ENCODE results near the gene APOL6. TPM values are rescaled to one million over a fixed set of nuclear protein-coding genes. Genes with fewer than 3 reads are reported as not detected.

Gene APOL6
- total and polyA plus RNA-seq, 2 donors from 2014 or later: 5.5 to 30.2 TPM

DNA sequence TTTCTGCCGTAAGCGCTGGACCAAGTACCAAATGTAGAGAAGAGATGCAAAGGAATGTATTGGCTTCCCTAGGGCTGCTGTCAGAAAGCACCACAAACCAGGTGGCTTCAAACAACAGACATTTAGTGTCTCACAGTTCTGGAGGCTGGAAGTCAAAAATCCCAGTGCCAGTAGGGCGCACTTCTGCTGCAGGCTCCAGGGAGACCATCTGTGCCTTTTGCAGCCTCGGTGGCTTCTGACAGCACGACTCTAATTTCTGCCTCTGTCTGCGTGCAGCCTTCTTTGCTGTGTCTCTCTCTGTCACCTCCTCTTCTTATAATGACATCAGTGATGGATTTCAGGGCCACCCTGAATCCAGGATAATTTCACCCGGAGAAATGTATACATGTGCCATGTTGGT lies 2.8 kb downstream of the APOL6 start:
- DNase-seq (no peak), FAIRE-seq (no peak)
- H3K4me3 ChIP-seq (ENCODE audit: low read length in 3 of 3): no peak overlapping the region
- H3K27me3 ChIP-seq (ENCODE audit: control insufficient read depth, insufficient read depth, low read length): no peaks in the 10 kb centered on the region
- H3K9ac ChIP-seq (ENCODE audit: low read length in 3 of 3): no peak overlapping the region
- H3K36me3 ChIP-seq (ENCODE audit: control insufficient read depth in 2 of 3, insufficient read depth in 3 of 3, low read length in 3 of 3): no peaks in the 10 kb centered on the region
- peaks cover 0 to 9% (median 9%) of the 10 kb centered on the region in 3 donors for H3K4me1 ChIP-seq (ENCODE audit: control insufficient read depth in 2 of 3, insufficient read depth in 2 of 3, low read depth in 1 of 3, low read length in 3 of 3)
- no peaks in the 10 kb centered on the region for H3K9me3 ChIP-seq (ENCODE audit: control insufficient read depth in 2 of 3, insufficient read depth in 1 of 3, low read length in 3 of 3)
- intact Hi-C loops (cut with DNase I): no loop called here
- no peak overlapping the region for H3K27ac ChIP-seq (ENCODE audit: low read depth in 2 of 2, low read length in 2 of 2)
- TF ChIP-seq, protein P1, sequence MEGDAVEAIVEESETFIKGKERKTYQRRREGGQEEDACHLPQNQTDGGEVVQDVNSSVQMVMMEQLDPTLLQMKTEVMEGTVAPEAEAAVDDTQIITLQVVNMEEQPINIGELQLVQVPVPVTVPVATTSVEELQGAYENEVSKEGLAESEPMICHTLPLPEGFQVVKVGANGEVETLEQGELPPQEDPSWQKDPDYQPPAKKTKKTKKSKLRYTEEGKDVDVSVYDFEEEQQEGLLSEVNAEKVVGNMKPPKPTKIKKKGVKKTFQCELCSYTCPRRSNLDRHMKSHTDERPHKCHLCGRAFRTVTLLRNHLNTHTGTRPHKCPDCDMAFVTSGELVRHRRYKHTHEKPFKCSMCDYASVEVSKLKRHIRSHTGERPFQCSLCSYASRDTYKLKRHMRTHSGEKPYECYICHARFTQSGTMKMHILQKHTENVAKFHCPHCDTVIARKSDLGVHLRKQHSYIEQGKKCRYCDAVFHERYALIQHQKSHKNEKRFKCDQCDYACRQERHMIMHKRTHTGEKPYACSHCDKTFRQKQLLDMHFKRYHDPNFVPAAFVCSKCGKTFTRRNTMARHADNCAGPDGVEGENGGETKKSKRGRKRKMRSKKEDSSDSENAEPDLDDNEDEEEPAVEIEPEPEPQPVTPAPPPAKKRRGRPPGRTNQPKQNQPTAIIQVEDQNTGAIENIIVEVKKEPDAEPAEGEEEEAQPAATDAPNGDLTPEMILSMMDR (IDR thresholded peaks at IDR 0.05; ENCODE audit: borderline replicate concordance, extremely low read depth, insufficient read depth): no peak

DNA sequence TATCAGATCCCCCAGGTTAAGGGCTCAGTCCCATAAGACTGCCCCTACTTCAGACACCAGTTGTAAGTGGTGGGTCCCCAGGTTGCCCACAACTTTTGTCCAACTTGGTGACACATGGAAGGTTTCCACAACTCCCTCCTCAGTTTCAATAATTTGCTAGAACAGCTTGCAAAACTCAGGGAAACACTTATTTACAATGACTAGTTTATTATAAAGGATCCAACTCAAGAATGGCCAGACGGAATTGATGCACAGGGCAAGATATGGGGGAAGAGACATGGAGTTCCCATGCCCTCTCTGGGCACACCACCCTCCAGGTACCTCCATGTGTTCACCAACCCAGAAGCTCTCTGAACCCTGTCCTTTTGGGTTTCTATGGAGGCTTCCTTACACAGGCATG lies 5.6 kb downstream of the APOL6 start:
- peaks cover 0 to 23% (median 18%) of the 10 kb centered on the region in 3 donors for H3K36me3 ChIP-seq (ENCODE audit: control insufficient read depth in 2 of 3, insufficient read depth in 3 of 3, low read length in 3 of 3)
- no peak overlapping the region for H3K4me3 ChIP-seq (ENCODE audit: low read length in 3 of 3)
- intact Hi-C loops (cut with DNase I): no loop called here
- H3K27me3 ChIP-seq (ENCODE audit: control insufficient read depth, insufficient read depth, low read length): no peaks in the 10 kb centered on the region
- TF ChIP-seq, protein P1 (IDR thresholded peaks at IDR 0.05; ENCODE audit: borderline replicate concordance, extremely low read depth, insufficient read depth): no peak
- no peak for DNase-seq
- FAIRE-seq: no peak
- H3K27ac ChIP-seq (ENCODE audit: low read depth in 2 of 2, low read length in 2 of 2): no peak overlapping the region
- no peaks in the 10 kb centered on the region for H3K9me3 ChIP-seq (ENCODE audit: control insufficient read depth in 2 of 3, insufficient read depth in 1 of 3, low read length in 3 of 3)
- H3K9ac ChIP-seq (ENCODE audit: low read length in 3 of 3): no peak overlapping the region
- H3K4me1 ChIP-seq (ENCODE audit: control insufficient read depth in 2 of 3, insufficient read depth in 2 of 3, low read depth in 1 of 3, low read length in 3 of 3): peaks cover 0 to 3% (median 0%) of the 10 kb centered on the region in 3 donors

GRCh38 chr22:35656284-35656752 lies 8.1 kb downstream of the APOL6 start:
- Histone ChIP-seq H3K27me3 (ENCODE audit: control insufficient read depth, insufficient read depth, low read length) (no peaks in the 10 kb centered on the region), H3K36me3 (ENCODE audit: control insufficient read depth in 2 of 3, insufficient read depth in 3 of 3, low read length in 3 of 3) (peaks cover 0 to 33% (median 20%) of the 10 kb centered on the region in 3 donors), H3K4me1 (ENCODE audit: control insufficient read depth in 2 of 3, insufficient read depth in 2 of 3, low read depth in 1 of 3, low read length in 3 of 3) (no peaks in the 10 kb centered on the region), H3K4me3 (ENCODE audit: low read length in 3 of 3) (no peak overlapping the region), H3K9me3 (ENCODE audit: control insufficient read depth in 2 of 3, insufficient read depth in 1 of 3, low read length in 3 of 3) (no peaks in the 10 kb centered on the region), H3K9ac (ENCODE audit: low read length in 3 of 3) (no peak overlapping the region), H3K27ac (ENCODE audit: low read depth in 2 of 2, low read length in 2 of 2) (no peak overlapping the region)
- no peak for DNase-seq
- intact Hi-C loops (cut with DNase I): no loop called here
- TF ChIP-seq, protein P1 (IDR thresholded peaks at IDR 0.05; ENCODE audit: borderline replicate concordance, extremely low read depth, insufficient read depth): no peak
- no peak for FAIRE-seq

All from kidney (tissue), 14 donors.